Activated T-helper 1 cell treated with anti-CD3 and anti-CD28 coated beads, Interleukin-2, amount 50 U/mL, for 16 hours (primary cell): ENCODE results near the gene GPR183.

Source experiments
- DNase-seq, 2 donors: peaks; one replicate each; pipeline ENCODE4 v3.0.0-alpha.2; 2020; ENCODE audit warnings: low read depth in 1 of 2, low spot score in 1 of 2

The GPR183 gene

GRCh38 chr13:99295488-99296252 is 11.5 kb downstream of the GPR183 start:
- DNase-seq, result no peak

- DNase-seq, result no peak
These were observed 12.2 kb downstream of the GPR183 start for GRCh38 chr13:99294958-99295357.

GRCh38 chr13:99294198-99294597 is 13.0 kb downstream of the GPR183 start:
- no peak for DNase-seq

- no peak for DNase-seq
These were observed 14.0 kb downstream of the GPR183 start for GRCh38 chr13:99293178-99293577.

GRCh38 chr13:99290894-99291293 is 16.3 kb downstream of the GPR183 start:
- DNase-seq, result no peak

- DNase-seq, result no peak
These were observed 17.4 kb downstream of the GPR183 start for GRCh38 chr13:99289674-99290337.

- no peak for DNase-seq
These were observed 17.9 kb downstream of the GPR183 start for GRCh38 chr13:99289271-99289670.

- no peak for DNase-seq
These were observed 19.1 kb downstream of the GPR183 start for GRCh38 chr13:99288089-99288488.

GRCh38 chr13:99287551-99287950 is 19.6 kb downstream of the GPR183 start:
- DNase-seq, result no peak

- no peak for DNase-seq
These were observed 21.6 kb downstream of the GPR183 start for GRCh38 chr13:99285432-99286182.

GRCh38 chr13:99282264-99283231 is 24.7 kb downstream of the GPR183 start:
- DNase-seq, result no peak

GRCh38 chr13:99281811-99282263 is 25.4 kb downstream of the GPR183 start:
- DNase-seq, result no peak

- DNase-seq, result no peak
These were observed 27.0 kb downstream of the GPR183 start for GRCh38 chr13:99280166-99280565.

- DNase-seq, result no peak
These were observed 27.6 kb downstream of the GPR183 start for GRCh38 chr13:99279637-99280036.

- no peak for DNase-seq
These were observed 28.4 kb downstream of the GPR183 start for GRCh38 chr13:99278843-99279242.

GRCh38 chr13:99278200-99278599 is 29.0 kb downstream of the GPR183 start:
- no peak for DNase-seq

- DNase-seq, result no peak
These were observed 29.6 kb downstream of the GPR183 start for GRCh38 chr13:99277629-99278028.

- DNase-seq, result no peak
These were observed 30.5 kb downstream of the GPR183 start for GRCh38 chr13:99276706-99277105.

GRCh38 chr13:99275093-99275469 is 32.1 kb downstream of the GPR183 start:
- DNase-seq, result no peak

GRCh38 chr13:99273128-99273527 is 34.1 kb downstream of the GPR183 start:
- DNase-seq, result no peak

- DNase-seq, result no peak
These were observed 34.7 kb downstream of the GPR183 start for GRCh38 chr13:99272481-99272880.
